CD4-positive, alpha-beta T cell treated with Interleukin-4 for 1 hour (primary cell): ENCODE results near the gene CACNB3.
"Not testable (repeated sequence)": the region's sequence is repeated elsewhere in the genome, so short reads cannot be mapped to it uniquely, and the experiment has no call there.

Experiments used
- DNase-seq, 2 donors: peaks; one replicate each; pipeline ENCODE4 v3.0.0-alpha.2; 2020 to 2022

Gene CACNB3

GRCh38 chr12:48857278-48857994 lies 39.1 kb downstream of the CACNB3 start:
- DNase-seq: no peak

DNA sequence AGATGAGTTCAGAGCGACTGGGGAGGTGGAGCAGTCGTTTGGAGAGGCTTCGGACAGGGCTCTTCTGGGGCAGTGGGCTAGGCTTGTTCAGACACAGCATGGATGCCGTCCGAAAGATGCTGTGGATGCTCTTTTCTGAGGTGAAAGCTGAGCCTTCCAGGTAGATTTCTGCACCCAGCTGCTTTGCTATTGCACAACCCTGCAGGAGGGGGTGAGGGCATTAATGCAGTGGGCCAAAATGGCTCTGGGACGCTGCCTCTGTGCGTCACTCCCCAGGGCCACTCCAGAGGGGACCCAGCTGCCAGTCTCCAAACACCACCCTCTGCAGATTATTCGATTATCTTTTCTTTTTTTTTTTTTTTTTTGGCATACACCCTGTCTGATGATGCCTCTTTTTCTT lies 39.7 kb downstream of the CACNB3 start:
- DNase-seq: no peak

DNA sequence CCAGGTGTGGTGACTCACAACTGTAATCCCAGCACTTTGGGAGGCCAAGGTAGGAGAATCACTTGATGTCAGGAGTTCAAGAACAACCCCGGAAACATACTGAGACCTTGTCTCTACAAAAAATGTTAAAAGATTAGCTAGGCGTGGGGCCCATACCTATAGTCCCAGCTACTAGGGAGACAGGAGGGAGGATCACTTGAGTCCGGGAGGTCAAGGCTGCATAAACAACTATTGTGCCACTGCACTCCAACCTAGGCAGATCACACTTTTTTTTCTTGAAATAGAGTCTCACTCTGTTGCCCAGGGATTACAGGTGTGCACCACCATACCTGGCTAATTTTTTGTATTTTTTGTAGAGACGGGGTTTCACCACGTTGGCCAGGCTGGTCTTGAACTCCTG lies 41.3 kb downstream of the CACNB3 start:
- no peak for DNase-seq

- DNase-seq: not testable (repeated sequence)
Observed at GRCh38 chr12:48860236-48860635, 41.9 kb downstream of the CACNB3 start.

- no peak for DNase-seq
Observed at GRCh38 chr12:48861111-48861510, 42.8 kb downstream of the CACNB3 start.

DNA sequence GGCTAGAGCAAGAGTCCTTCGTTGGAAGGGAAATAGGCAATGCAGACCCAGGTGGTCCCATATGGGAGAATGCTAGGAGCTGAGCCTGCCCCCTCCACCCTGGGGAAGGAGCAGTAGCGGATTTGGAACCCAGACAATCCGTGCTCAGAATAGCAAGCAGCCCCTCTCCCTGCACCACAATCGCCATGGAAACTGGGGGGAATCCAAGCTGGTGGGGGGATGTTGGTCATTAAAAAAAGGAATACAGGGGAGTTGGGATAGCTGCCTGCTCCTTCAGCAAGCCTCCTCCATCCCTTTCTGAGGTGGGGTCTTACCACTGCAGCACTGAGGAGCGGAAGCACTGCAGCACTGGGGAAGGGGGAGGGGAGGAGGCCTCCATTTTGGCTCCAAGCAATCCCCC lies 44.5 kb downstream of the CACNB3 start:
- DNase-seq: no peak

DNA sequence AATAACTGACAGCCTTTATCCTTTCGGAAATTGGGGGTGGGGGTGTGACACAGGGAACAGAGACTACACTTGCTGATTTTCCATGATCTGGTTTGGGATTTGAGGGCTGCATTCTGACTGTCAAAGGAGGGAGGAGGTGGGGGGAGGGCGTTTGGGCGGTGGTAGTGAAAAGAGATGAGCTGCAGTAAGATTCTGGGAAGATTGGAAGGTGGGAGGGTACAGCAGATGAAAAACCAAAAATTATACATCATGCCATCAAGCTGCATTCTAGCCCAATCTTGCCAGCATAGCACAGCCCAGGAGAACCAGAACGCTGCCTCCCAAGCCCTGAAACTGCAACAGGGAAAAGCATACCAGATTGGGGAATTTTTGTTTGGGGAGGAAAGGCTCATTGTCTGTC lies 45.0 kb downstream of the CACNB3 start:
- DNase-seq: no peak

DNA sequence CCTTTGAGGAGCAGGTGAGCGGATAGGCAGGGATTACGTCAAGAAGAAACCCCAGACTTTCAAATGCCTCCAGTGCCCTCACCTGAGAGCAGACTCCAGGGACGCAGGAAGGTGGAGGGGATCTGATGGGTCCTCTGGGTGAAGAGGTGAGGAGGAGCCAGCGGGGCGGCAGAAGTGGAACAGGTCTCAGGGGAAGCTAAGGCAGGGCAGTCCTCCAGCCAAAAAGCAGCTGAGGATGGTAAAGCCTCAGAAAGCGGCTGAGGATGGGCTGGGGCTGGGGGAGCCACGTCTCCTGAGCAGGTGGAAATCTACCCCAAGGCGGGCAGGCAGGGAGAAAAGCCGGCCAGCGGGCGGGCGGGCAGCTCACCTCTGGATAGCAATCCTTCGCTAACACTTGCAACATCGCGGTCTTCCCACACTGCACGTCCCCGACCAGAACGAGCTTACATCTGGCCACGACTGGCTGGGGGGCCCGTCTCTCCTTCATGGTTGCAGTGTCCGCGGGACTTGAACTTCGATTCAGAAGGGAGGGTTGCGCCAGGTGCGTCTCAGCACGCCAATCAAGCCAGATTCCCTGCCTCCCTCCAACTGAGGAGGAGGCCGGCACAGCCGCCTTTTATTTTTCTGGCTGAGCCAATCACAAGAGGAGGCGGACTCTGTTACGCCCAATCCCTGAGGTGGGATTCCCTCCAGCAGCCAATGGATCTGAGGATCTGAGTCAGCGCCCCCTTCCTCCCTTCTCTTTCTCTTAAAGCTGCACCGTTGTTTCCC lies 47.2 kb downstream of the CACNB3 start, which contains the start of gene RND1:
Gene RND1 (minus strand): TSS at position 590 of the 771 bp plus-strand sequence. CDS start 103 bp downstream, at position 487.
- peak; percentile 90 to 92 for DNase-seq

- DNase-seq: no peak
Observed at GRCh38 chr12:48866052-48866711, 47.9 kb downstream of the CACNB3 start.

GRCh38 chr12:48868451-48868850 lies 50.2 kb downstream of the CACNB3 start:
- DNase-seq: no peak

DNA sequence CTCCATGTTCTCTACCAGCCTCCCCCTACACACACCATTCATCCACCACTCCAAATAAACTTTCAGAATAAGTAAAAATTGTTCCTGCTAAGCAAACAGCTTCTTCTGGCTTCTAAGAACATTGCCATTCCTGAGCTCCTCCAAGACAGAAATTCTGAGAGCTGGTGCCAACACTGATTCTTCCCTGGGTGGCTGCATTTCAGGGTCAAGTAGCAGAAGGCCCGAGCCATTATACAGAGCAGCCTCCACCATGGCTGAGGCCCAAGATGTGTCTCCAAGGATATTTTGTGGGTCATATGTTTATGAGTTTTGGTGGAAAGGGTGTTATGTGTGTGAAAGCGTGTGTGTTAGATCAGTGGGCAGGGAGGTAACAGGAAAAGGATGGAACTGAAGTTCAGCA lies 50.9 kb downstream of the CACNB3 start:
- DNase-seq: no peak

DNA sequence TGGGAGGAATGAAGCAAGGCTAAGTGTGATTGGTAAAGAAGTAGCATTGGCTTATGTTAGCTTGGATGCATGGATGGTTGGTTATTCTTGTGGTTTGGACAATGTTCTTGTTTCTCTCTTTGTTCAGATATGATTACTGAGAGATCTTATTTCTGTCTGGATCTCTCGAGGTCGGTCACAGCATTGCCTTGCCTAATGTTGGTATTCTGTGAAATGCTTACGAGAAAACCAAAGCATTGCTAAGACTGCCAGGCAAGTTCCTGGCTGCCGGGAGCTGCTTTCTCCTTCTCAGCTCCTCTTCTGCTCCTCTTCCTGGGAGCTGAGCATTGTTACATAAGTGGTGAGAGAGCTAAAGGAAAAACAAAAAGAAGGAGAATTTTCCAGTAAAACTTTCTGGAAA lies 54.8 kb downstream of the CACNB3 start:
- DNase-seq: no peak

GRCh38 chr12:48873534-48873933 lies 55.2 kb downstream of the CACNB3 start:
- not testable (repeated sequence) for DNase-seq

DNA sequence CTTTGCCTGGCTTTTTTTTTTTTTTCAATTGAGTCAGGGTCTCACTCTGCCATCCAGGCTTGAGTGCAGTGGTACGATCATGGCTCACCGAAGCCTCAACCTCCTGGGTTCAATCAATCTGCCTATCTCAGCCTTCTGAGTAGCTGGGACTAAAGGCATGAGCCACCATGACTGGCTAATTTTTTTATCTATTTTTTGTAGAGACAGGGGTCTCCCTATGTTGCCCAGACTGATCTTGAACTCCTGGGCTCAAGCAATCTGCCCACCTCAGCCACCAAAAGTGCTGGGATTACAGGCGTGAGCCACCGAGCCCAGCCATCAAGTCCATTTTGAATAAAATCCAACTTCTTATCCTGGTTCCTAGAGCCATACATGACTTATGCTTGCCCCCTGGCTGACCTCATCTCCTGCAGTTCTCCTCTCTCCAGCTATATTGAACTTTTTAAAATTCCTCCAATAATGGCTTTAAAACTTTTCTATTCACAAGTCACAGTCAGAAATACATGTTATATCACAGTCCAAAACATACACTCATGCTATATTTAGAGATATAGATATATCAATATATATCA lies 57.7 kb downstream of the CACNB3 start:
- no peak for DNase-seq
